TTC549 (cell line): ENCODE data around the gene ZNF608.

Experiments used
- FAIRE-seq: peaks from 2 replicates; lab custom pipeline; 2012; peaks lifted over from hg19 to GRCh38; lab: Jason Lieb, UNC

The ZNF608 gene

DNA sequence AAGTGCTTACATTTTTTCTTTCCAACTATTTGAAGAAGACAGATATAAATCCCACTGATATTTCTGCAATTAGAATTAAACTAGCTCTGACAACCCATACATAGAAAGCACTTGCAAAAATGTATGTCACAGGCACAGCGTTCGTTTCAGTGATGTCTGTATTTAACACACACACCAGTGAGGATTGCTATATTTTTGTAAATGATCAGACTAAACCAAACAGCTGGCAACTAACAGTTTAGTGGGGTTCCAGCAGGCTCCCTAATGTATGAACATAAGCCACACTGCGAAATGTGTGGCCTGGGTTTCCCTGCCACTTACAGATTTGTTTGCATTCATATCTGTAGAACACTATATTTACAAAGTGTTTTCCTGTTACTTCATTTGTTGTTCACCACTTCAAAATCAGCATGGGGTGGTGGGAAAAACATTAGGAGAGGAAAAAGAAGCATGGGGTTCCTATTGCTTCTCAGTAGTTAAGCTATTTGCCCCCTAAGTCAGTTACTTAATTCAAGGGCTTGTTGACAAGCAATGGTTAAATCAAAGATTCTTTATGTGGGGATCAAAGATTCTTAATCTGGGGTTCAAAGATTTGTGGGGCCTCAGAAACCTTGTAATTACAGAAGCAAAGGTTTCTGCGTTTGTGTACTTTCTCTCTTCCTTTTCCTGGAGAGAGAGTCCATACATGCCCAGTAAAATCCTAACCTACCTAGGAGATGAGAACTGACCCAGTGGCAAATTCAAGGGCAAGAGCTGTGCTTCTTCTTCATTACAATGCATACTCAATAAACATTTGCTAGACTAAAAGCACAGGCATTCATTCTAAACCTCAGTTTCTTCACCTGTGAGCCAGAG lies 27.1 kb downstream of the ZNF608 start:
- no peak for FAIRE-seq

GRCh38 chr5:124718380-124718789 lies 28.1 kb downstream of the ZNF608 start:
- no peak for FAIRE-seq

- FAIRE-seq, result no peak
Observed at GRCh38 chr5:124716169-124716568, 30.3 kb downstream of the ZNF608 start.

DNA sequence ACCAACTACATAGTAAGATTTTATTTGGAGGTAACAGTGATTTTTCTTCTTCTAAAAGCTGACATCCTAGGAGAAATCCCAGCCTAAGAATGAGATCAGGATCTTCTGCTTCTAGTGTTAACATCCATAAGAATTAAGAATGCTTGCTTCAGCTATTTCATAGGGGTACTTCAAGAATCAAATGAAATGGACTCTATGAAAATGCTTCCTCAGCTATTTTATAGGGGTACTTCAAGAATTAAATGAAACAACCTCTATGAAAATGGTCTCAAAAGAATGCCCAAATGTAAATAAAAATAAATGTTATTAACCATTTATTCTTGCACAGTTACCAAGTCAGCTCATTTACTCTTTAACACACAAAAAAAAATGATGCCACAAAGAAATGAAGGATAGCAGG lies 31.5 kb downstream of the ZNF608 start:
- no peak for FAIRE-seq

DNA sequence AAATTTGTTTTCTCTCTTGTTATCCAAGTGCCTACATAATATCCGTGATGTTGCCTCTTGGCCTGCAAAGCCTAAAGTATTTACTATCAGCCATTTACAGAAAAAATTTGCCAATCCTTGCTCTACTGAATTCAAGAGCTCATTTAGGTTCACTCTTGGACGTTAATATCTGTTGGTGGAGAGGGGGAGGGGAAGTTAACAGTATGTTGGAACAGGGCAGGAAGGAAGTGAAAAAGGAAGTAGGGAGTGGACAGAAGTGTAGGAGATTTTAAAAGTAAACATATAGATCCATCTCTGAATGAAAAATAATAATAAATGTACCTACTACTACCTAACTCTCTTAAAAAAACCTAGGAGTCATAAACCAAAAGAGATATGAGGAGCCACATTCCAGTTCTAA lies 32.8 kb downstream of the ZNF608 start:
- no peak for FAIRE-seq

- no peak for FAIRE-seq
Observed at GRCh38 chr5:124712731-124713305, 33.6 kb downstream of the ZNF608 start.

- no peak for FAIRE-seq
Observed at GRCh38 chr5:124708086-124708485, 38.4 kb downstream of the ZNF608 start.

- FAIRE-seq, result no peak
Observed at GRCh38 chr5:124707520-124707919, 38.9 kb downstream of the ZNF608 start.

DNA sequence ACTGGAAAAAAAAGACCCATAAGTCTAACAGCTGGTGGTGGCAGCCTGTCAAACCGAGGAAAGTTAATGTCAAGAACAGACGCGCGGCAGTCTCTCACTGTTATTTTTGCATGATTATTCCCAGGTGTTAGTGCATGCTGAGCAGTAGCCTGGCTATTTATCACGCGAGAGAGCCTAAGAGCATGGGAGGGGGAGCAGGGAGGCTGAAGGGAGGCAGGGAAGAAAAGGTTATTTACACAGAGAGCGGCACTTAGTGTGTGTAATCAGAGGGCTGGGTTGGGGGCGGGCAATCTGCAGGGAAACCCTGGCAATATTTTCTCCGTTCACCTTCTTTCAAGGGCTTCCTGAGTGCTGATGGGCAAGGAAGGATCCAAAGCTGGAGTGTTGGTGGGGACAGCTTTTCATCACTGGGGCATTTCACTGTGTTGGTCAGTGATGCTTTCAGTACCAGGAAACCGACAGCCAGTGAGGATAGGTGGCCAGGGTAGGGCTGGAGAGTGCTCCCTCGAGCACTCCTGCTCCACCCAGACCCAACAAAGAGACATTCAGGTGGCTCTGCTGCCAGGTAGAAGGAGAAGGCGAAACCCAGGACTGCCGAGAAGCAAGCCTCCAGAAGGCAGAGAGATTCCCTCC lies 39.6 kb downstream of the ZNF608 start:
- FAIRE-seq, result no peak

- no peak for FAIRE-seq
Observed at GRCh38 chr5:124706051-124706450, 40.4 kb downstream of the ZNF608 start.

DNA sequence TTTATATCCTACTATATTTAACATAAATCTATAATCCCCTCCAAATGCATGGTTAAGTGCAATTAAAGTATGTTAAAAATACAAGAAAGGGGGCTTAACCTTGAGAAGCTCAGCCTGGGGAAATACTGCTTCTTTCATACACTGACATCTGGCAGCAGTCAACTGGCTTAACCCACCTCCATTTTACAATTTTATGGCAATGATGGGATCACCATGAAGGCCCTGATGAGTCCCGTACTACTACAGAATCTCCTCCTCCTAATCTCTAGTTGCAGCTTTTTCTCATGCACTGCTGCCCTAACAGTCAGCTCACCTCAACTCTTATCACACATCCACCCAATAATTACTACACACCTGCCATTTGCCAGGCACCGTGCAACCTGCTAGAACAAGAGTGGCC lies 40.9 kb downstream of the ZNF608 start:
- no peak for FAIRE-seq

DNA sequence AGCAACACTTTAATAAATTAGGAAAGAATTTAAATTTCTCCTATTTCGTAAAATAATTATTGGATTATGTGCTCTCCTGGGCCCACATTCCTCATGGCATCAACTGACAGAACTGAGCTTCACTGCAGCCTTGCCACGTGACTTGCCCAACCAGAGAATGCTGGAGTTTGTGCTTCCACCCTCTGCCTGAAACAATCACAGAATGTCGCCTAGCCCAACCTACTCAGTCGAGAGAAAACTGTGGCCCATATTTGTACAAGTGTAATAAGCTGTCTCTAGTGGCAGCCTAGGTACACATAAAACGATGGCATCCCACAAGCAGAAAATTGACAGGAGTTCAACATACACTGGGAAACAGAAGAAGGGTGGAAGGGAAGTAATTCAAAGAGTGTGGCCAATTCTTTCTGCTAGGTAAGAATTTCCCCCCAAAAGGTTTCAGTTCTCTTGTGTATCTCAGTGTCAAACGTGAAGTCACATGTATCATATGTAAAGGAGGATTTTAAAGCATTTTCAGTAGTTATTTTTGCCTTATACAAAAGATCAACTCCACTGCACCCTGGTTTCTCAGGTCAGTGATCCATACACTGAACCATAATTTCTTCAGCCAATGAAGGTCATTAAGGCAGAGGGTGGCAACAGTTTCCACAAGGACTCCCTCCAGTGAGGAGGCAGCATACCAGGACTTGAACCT lies 41.7 kb downstream of the ZNF608 start:
- no peak for FAIRE-seq

DNA sequence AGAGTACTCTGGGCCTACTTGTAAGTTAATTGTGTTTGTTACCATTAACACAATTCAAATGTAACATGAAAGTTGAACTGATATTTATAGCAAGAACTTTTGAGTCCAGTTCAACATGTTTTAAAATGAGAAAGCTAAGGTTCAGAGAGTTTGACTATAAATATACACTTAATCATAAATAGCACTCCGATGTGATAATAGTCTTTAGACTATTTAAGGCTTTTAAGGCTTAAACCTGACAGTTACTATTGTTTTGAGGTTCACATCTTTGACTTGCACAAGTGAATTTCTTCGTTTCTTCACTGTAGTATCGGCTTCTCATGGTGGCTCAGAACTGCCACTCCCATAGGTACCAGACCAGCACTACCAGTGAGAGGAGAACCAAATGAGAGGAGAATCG lies 42.4 kb downstream of the ZNF608 start:
- FAIRE-seq, result no peak

GRCh38 chr5:124702525-124702924 lies 43.9 kb downstream of the ZNF608 start:
- no peak for FAIRE-seq

DNA sequence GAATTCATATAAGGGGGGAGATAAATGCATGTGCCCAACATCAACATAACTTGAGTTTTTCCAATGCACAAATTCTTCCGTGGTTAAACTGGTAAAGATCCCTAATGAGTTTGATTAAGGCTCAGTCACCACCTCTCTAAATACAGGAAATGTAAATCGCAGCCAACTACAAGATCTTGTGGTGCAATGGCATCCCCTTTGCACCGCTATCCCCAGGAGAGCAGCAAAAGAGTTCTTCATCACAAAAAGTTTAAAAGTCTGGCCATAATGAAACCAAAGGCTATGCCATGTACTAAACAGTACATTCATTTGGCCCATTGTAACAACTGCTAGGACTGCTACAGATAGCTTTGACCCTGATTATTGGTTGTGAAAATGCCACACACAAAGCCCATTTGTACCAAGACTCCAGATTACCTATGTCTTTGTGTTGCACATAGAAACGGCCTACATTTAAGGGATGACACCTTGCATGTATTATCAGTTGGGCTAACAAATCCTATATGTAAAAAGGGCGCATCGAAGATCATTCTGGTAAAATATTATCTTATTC lies 44.5 kb downstream of the ZNF608 start:
- FAIRE-seq, result no peak

- FAIRE-seq, result no peak
Observed at GRCh38 chr5:124701016-124701415, 45.4 kb downstream of the ZNF608 start.

- no peak for FAIRE-seq
Observed at GRCh38 chr5:124700333-124700732, 46.1 kb downstream of the ZNF608 start.

DNA sequence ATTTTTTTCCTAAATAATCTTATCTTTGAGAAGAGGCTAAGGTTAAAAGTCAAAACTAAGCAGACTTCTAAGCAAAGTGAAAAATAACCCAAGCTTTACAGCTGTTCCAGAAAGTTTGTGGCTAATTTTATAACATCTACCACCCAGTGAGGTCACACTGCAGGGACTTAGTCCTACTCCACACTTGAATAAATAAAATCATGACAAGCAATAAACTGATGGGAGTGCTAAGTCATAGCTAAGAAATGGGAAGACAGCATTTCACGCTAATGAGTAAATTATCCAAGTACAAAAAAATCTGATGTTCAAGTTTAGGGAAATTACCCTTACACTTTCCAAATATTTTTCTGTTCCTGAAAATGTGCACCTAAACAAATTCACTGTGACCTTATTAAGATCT lies 47.7 kb downstream of the ZNF608 start:
- FAIRE-seq, result no peak

DNA sequence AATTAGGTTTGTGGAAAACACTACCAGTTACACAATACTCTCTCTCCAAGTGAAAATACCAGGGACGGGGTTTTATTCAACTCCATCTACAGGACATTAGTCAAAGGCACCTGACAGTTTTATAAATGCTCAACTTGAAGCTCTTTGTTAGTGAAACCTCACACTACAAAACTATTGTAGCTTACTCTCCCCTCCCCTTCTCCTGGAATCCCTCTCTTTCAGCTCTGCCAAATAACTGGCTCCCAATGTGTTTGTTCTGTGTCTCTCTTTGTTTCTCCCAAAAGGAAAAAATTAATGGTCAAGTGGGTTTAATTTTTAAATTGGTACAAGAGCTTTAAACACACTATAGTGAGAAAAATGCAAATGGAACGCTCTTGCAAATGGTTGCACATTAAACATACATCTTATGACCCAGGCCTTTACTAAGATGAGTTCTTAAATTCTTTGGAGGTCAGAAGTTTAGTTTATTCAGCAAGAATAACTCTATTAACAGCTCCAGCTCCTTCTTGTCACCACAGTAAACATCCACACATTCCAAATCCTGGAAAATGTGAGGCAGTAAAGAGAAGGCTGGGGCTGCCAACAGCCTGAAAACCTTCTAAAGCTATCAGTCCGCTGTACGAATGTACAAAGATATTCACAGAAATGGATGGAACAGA lies 48.4 kb downstream of the ZNF608 start:
- peak; percentile 53 for FAIRE-seq

GRCh38 chr5:124697501-124697900 lies 48.9 kb downstream of the ZNF608 start:
- FAIRE-seq, result peak; percentile 15

DNA sequence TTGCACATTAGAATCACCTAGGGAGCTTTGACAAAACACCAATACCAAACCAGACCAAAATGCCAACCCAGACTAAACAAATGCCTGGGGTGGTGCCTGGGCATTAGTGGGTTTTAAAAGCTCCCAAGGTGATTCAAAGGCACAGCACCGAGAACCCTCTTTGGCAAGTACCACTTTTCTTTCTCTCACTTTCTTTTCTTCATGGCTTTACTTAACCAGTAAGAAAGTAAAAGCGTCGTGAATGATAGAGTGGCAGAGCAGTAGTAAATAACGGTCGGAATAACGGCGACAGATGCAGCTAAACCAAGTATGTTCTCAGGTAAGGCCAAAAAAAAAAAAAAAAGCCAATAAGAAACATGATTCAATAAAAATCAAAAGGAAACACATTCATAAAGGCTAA lies 49.5 kb downstream of the ZNF608 start:
- FAIRE-seq, result no peak
